ENCODE results near the gene RAP2A. TPM values are rescaled to one million over a fixed set of nuclear protein-coding genes. Genes with fewer than 3 reads are reported as not detected.
A peak's percentile ranks its signal among the peaks of the same experiment; 100 is the strongest.

RAP2A gene
- total RNA-seq, 1 donor from 2014 or later: 42.5 TPM

DNA sequence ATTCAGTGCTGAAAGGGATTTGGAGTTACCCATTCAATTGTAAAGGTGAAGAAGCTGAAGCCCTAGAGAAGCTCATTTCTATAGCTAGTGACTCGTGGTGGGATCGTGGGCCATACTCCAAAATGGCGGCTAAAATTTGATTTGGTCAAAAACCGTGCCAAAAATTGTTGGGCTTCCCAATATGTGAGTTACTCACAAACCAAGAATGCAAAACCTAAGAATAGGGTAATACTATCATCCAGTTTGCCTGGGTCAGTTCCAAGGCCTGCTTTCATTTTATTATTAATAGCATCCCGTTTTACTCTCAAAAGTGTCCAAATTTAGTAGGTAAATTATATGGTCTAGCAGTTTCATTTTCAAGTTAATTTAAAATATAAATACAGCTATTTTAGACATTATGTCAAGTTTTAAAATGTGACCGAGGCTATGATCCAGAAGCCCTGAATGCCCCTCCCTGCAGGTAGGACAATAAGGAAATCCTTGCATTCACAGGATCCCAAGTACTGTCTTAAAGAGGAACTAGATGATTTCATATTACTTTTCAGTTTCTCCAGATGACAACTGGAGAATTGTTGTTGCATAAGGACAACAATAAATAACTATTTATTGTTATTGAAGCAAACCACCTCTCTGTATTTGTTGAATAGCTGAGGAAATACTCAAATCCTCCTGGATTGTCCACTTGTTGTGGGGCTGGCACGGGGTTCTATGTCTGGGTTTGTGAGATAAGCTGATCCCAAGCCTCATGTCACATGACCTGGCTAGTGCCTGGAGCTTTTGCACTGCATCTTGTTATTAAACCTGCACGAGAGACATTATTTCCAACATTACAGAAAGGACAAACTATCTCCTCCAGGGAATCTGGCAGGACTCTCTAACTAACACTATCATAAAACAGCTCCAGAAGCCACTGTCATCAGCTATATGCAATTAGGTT, 11.6 kb upstream of the RAP2A start:
- H3K36me3 ChIP-seq: no peaks in the 10 kb centered on the region
- intact Hi-C loops (cut with DNase I): no loop called here
- TF ChIP-seq, protein P1, sequence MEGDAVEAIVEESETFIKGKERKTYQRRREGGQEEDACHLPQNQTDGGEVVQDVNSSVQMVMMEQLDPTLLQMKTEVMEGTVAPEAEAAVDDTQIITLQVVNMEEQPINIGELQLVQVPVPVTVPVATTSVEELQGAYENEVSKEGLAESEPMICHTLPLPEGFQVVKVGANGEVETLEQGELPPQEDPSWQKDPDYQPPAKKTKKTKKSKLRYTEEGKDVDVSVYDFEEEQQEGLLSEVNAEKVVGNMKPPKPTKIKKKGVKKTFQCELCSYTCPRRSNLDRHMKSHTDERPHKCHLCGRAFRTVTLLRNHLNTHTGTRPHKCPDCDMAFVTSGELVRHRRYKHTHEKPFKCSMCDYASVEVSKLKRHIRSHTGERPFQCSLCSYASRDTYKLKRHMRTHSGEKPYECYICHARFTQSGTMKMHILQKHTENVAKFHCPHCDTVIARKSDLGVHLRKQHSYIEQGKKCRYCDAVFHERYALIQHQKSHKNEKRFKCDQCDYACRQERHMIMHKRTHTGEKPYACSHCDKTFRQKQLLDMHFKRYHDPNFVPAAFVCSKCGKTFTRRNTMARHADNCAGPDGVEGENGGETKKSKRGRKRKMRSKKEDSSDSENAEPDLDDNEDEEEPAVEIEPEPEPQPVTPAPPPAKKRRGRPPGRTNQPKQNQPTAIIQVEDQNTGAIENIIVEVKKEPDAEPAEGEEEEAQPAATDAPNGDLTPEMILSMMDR (IDR thresholded peaks at IDR 0.05): no peak

DNA sequence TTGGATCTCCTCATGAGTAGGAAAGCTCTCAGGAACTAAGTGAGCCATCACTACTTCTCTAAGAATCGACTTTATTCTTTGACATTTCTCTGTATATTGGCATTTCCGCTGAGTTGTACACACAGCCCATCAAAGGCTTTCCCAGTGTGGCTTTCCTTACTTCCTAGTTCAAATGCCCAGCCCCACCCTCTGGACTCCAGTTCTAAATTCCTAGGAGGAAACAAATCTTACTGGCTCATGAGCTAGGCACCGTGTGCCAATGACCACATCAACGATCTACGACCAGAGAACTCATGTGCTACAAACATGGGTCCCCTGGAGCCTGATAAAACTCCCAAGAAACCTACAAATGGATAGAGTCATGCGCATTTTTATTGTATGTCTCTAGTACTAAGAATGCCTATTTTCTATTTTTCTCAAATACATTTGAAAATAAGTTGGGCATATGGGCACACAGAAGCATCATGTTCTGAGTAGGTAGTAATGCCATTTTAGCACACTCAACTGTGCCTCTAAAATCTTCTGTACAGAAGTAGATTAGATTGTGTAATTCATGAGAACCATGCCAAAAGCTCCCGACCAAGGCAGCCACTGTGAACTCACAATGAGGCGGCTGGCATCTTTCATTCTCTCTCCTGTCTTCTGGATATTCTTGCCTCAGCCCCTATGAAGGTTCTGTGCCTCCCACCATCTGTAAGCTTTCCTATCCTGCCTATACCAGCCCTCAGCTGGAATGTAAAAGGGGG, 10.5 kb upstream of the RAP2A start:
- ATAC-seq (no peak), DNase-seq (no peak)
- intact Hi-C loops (cut with DNase I): no loop called here
- Histone ChIP-seq H3K4me3 (no peak overlapping the region), H3K4me1 (no peaks in the 10 kb centered on the region), H3K27me3 (ENCODE audit: low read depth) (no peaks in the 10 kb centered on the region), H3K27ac (no peak overlapping the region), H3K9me3 (no peaks in the 10 kb centered on the region), H3K36me3 (no peaks in the 10 kb centered on the region)
- TF ChIP-seq, protein P1 (IDR thresholded peaks at IDR 0.05): no peak

More for the DNA sequence above, 11.6 kb upstream of the RAP2A start:
- Histone ChIP-seq H3K27me3 (ENCODE audit: low read depth) (no peaks in the 10 kb centered on the region), H3K9me3 (no peaks in the 10 kb centered on the region), H3K4me1 (no peaks in the 10 kb centered on the region), H3K4me3 (no peak overlapping the region), H3K27ac (no peak overlapping the region)
- DNase-seq (no peak), ATAC-seq (no peak)

DNA sequence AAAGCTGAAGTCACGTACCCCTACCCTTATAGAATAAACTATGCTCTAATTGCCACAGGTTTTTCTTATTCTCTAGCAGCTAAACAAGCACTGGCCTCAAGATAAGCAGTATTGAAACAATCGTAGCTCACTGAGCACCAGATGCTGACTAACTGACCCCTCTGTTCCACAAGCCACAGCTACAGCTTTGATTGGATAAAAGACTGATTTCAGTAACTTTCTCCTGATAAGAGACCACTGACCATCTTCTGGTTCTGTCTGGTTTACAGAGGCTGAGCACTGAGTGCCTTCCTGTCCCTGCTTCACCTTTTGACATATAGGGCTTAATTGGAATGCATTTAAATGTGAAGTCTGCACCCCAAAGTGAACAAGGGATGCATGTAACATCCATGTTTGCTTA, 8.4 kb upstream of the RAP2A start:
- intact Hi-C loops (cut with DNase I): no loop called here
- TF ChIP-seq, protein P1 (IDR thresholded peaks at IDR 0.05): no peak
- ATAC-seq: no peak

DNA sequence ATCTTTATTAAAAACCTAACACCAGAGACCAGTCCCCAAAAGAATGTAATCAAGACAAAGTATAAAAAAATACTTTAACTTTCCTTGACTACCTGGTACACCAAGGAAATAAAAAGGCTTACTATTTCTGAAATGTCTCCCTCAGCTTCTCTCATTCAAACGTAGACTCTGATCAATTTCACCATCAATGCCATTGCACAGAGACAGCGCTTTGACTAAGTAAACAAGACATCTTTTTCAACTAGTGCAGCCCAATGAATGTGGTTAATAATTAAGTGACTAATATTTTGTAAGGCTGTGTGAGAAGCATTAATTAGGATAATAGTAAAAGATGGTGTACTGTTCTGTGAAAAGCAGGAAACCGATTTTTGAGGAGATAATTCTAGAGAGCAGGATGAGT, 7.3 kb upstream of the RAP2A start:
- intact Hi-C loops (cut with DNase I): no loop called here
- Histone ChIP-seq H3K36me3 (no peaks in the 10 kb centered on the region), H3K9me3 (no peaks in the 10 kb centered on the region), H3K4me3 (no peak overlapping the region), H3K4me1 (no peaks in the 10 kb centered on the region), H3K27me3 (ENCODE audit: low read depth) (no peaks in the 10 kb centered on the region), H3K27ac (no peak overlapping the region)
- DNase-seq: no peak
- TF ChIP-seq, protein P1 (IDR thresholded peaks at IDR 0.05): no peak
- ATAC-seq: no peak

More for the DNA sequence above, 8.4 kb upstream of the RAP2A start:
- Histone ChIP-seq H3K4me3 (no peak overlapping the region), H3K9me3 (no peaks in the 10 kb centered on the region), H3K4me1 (no peaks in the 10 kb centered on the region), H3K27ac (no peak overlapping the region), H3K36me3 (no peaks in the 10 kb centered on the region), H3K27me3 (ENCODE audit: low read depth) (no peaks in the 10 kb centered on the region)
- no peak for DNase-seq

DNA sequence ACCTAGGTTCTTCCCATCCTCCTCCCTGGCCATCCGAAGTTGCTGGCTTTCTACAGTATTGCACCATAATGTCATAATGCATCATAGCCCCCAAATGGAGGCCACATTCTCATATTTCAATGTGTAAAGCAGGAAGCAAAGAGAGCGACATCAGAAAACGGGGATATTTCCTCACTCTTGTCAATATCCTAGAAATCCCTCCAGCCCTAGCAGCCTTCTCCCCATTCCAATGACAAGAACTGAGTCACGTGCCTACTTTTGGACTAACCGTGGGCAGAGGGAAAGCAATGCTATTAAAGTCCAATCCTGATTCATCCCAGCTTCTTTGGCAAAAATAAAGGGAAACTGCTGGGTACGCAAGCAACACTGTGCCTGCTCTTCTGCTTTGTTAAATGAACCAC, 4.3 kb upstream of the RAP2A start:
- TF ChIP-seq, protein P1 (IDR thresholded peaks at IDR 0.05): no peak
- no peak overlapping the region for H3K27ac ChIP-seq
- intact Hi-C loops (cut with DNase I): no loop called here

More for the DNA sequence above, 4.3 kb upstream of the RAP2A start:
- Histone ChIP-seq H3K9me3 (no peaks in the 10 kb centered on the region), H3K4me3 (peak overlapping the region; percentile 21), H3K4me1 (no peaks in the 10 kb centered on the region), H3K27me3 (ENCODE audit: low read depth) (no peaks in the 10 kb centered on the region), H3K36me3 (no peaks in the 10 kb centered on the region)
- ATAC-seq (no peak), DNase-seq (no peak)

Data from lower lobe of right lung (tissue), 2 donors.